Measurements from ENCODE around the gene SORCS3.

SORCS3 gene

DNA sequence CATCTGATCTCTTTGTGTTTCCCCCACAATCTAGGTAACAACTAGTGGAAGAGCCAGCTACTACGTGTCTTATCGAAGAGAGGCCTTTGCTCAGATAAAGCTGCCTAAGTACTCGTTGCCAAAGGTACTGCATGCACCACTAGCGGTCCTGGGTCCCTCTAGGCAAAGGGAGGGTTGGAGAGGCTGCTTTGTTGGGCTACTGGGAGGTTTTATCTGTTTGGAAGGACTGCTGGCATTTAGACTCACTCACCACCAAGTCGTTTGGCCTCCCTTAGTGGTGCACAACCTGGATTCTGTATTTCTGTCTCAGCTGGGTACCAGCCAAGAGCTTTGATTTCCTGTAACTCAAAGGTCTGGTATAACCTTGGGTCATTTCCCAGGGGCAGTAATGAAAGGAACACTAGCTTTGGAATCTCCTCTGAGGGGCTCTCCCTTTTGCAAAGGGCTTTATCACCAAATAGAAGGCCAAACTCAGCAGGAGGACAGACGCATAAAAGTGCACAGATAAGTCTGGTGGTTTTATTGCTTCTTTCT lies 498.3 kb downstream of the SORCS3 start:
- DNase-seq: no peak

DNA sequence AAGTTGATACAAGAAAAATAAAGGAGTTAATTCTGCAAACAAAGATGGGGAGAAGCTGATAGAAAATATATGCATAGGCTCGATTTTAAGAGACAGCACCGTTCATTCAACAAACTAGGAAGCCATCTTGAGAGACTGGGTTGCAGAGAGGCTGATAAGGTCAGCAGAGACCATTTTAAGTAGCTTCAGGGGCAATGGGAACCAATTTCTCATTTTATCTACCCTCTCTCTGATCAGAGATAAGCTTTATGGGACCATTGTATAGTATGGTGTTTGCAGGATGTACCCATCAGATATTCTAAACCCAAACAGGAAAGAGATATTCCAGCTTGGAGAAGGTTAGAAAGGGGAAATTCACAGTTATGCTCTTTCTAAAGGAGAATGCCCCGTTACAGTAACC lies 499.5 kb downstream of the SORCS3 start:
- DNase-seq: no peak

DNA sequence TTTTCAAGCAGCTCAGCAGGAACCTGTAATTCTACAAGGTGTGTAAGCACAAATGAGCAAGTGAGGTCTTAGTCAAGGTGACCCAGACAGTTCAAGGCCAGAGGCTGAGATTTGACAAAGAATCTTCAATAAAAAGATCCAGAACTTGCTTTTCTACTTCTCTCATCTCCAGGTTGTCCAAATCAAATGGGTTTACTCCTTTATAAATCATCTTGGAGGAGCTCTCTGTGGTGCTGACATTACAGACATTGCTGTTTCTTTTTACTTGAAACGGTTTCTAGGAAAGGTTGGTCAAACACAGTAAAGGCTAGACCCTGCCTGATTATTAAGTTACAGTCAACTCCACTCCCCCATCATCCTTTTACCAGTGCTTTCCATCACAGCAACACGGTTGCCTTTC lies 504.6 kb downstream of the SORCS3 start:
- no peak for DNase-seq

DNA sequence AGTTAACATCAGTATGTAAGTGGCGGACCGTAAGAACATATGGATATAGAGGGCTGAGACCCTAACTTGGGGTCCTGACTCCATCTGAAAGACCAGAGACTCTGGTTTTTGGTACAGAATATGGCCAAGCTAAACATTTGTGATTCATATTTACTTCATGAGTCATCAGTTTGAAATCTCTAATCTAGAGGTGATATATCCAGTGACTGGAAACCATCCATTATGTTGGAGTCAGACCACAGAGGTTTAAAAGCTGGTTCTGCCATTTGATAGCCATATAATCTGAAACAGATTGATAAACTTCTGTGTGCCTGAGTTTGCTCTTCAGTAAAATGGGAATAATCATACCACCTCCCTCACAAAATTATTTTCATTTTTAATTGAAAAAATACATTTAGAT lies 505.3 kb downstream of the SORCS3 start:
- no peak for DNase-seq

DNA sequence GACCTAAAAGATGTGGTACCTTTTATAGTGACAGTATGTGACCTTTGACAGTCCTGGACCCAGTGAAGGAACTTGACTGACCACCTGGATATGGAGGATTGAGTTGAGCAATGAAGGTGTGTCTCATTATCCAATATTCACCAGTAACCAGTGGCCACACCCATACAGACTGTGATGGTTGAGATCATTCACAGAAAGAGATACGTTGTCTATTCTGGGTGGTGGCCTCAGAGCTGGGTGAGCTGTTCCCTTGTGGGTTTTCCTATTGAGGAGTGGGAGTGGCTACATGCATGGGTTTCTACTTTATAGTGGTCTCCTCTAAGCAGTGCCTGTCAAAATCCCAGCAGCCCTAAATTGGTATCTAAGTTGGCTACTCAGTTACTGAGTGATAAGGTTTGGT lies 507.4 kb downstream of the SORCS3 start:
- DNase-seq: no peak

DNA sequence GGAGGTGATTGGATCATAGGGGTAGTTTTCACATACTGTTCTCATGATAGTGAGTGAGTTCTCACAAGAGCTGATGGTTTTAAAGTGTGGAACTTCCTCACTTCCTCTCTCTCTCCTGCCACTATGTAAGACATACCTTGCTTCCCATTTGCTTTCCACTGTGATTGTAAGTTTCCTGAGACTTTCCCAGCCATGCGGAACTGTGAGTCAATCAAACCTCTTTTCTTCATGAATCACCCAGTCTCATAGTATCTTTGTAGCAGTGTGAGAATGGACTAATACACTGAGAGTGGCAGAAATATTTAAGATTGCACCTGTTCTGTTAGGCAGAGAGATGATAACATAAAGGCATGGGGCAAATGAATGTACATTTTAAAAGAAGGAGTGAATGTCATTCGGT lies 507.8 kb downstream of the SORCS3 start:
- no peak for DNase-seq

DNA sequence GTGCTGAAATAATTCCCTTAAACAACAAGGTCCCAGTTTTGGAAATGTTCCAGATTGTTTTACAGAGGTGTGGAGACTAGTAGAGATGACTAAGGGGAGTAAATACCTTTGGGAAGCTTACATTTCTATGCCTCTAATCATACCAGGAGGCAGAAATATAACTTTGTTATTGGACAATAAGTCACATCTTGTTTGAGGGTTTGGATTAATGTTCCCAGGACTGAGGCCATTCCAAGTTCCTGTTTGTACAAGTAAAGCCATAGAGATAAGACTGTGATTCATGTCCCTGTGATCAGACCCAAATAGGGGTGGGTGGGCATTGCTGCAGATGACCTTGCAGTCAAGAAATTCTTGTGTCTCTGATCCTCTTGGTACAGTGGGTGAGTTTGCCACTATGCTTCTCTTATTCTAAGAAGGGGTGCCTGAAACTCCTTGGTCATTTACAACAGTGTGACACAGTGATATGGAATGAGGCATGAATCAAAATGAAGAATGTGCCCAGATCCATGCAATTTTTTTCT lies 508.3 kb downstream of the SORCS3 start:
- no peak for DNase-seq

DNA sequence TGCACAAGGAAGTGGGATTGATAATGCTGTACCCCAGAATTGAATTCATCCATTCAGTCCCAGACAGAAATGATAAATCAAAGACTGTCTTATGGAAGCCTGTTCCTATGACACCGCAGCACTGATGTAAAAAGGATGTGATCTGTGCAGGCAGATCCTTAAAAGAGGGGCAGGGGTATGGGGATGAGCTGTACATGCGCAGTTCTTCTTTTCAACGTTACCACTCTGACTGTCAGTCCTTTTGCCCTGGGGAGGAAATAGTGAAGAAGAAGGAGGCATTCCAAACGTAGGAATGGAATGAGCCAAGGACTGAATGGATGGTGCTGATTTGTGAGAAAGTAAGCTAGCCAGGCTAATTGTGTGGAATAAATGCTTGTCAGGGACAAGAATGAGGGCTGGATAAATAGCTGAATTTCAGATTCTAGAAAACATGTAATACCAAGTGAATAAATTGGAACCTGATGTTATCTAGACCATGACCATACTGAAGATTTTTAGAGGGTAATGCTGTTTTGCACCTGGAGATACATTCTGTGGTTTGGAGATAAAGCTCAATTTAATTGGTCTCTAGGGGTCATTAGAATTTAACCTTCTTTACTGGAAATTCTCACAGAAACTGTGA lies 509.3 kb downstream of the SORCS3 start:
- DNase-seq: no peak

DNA sequence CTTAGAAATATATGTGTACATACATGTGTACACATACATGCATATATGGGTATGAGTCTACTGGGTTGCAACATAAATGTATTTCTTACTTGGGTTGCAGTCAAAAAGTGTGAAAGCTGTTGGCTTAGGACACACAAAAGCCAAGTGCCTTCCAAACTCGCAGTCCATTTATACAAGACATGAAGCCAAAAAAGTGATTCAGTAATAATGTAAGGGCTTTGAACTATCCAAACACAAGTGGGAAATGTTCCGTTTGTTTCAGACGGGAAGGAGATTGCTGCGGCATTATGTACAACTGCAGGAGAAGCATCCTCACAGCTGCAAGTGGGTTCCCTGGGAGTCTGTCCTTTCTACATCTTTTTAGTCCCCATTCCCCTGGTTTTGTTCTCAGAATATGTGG lies 513.6 kb downstream of the SORCS3 start:
- DNase-seq: no peak

DNA sequence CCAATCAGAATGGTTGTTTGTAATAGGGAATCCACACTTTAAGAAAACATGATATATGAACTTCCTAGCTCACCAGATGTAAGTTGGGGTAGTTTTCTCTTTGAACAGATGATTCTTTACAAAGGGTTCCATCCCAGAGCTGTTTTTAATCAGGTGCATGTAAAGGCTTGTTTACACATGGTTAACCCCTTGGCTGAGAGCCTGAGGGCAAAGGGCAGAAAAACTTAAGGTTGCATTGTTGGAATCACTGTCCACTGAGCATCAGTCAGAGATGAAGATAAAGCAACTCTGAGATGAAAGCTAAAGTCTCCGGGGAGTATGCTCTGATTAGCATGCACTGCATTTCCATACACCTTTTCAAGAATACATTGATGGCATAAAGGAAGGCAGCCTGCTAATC lies 518.2 kb downstream of the SORCS3 start:
- no peak for DNase-seq

DNA sequence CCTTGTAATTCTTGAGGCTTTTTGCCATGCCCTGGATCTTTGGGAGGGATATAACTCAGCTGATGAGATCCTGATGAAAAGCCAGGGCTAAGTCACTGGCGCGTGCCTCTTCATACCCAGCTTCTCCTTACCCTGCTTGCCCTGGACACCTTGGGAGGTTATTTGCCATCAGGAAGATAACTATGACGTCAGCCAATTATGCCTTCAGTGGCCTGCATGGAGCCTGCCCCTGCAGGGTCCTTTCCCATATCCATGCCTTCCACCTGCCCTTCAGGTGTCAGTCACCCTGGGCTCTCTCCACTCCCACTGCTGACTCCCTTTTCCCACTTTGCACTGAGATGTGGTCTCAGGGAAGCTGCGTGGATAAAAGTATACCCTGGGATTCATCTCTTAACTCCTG lies 520.1 kb downstream of the SORCS3 start:
- DNase-seq: no peak

DNA sequence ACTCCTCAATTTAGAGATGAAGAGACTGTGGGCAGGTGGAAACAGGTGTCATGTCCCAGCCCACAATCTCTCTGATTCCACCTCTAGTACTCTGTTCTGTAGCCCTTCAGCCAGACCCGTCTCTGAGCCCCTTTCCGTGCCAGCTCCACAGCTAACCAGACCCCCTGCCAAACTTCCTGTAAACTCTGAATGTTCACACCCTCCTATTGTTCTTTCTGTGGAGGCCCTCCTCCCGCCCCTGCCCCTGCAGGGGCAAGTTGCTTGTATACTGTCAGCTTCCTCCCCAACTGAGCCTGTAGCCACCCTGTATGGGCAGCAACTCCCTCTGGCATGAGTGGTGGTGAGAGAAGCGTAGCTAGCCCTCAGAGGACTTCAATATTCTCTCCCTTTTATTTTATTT lies 520.7 kb downstream of the SORCS3 start:
- DNase-seq: no peak

DNA sequence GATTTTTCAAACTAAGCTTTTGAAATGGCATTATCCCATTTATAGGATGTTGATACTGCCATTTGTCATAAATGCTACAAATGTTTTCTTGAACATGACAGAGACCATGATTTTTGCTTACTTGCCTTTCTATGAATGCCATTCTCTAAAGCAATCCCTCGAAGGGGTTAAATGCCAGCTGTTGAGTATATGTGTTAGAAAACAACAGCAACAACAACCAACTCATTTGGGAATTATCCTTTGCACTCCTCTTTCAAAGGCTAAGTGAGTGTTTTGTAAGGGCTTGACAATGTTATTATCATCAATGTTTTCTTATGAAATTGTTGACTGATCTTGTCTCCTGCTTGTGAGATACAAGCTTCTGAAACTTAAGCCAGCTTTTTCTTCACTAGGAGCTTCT lies 529.4 kb downstream of the SORCS3 start:
- no peak for DNase-seq

DNA sequence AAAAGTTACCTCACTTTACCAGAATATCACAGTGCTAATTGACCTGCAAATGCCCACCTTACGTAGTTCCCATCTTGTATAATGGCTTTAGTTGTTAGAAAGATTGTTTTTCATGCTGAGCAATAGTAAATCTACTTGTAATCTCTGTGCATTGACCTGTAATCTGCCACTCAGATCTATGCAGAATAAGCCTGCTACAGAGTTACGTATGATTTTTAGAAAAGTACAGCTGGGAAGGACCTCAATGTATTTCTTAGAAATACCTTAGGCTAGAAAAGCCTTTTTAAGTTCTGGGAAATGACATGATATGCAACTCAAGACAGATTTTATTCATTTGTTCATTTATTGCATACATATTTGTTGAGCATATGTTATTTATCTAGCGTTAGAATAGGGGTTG lies 530.9 kb downstream of the SORCS3 start:
- DNase-seq: no peak

DNA sequence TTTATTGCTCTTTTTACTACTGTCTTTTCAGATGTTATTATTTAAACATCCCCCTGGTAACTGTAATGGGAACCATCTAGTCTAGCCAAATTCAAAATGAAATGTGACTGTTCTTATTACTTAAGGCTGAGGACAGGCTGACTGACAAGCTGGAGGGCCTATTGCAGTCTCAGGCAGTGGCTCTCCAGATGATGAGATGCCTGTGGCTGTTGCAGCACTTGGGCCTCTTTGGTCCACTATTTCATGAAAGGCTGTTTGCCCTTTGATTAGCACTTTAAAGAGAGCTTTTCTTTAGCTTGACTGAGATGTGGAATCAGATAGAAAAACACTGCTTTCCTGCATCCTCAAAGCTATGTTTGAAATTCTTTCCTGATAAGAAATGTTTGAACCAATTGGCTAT lies 540.5 kb downstream of the SORCS3 start:
- DNase-seq: no peak

DNA sequence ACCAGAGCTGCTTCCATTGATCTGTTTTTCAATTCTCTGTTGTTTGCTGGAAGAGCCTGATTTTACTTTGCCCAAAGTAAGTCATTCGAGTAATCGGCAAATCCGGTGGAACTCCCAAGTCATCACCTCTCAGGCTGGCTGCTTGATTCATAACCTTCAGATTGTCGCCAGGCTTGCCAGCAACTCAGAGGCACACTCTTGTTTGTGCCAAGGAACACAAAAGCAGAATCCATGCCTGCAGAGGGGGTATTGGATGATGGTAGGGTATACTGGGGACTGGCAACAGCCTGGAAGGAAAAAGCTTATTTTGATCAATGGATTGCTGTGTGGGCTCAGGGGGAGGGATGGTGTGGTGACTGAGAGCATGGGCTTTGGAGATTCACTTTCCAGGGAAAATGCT lies 542.4 kb downstream of the SORCS3 start:
- no peak for DNase-seq

DNA sequence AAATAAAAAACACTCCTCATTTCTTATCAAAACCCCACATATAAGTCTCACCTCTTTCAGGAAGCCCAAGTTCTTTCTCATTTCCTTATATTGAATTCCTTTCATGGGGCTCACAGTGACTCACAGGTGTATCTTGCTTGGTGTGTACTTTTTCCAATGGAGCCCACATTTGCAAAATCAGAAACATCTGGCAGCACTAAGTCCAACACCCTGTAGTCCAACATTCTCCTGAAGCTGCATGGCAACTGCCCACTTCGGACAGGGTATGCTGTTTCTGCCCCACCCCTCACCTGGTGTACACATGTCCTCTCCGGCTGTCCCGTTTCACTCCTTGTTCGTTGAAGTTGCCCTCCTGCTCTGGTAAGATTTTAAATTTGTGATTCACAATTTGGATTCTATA lies 544.1 kb downstream of the SORCS3 start:
- no peak for DNase-seq

DNA sequence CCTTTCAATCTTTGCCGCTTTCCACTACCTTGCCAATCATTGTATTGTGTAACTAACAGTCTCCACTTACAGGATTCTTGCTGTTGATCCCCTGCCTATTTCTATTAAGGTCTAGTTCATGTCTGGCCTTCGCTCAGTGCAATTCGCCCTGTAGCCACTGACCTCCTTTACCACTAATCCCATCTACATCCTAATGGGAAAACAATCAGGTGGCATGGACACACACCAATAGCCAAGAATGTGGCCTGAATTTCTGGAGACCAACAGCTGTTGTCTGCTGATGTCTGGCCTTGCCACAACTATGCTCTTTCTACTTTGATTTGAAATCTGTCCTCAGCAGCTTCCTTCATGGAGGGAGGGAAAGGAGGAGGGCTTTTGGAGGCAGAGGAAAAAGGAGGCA lies 546.2 kb downstream of the SORCS3 start:
- DNase-seq: no peak

DNA sequence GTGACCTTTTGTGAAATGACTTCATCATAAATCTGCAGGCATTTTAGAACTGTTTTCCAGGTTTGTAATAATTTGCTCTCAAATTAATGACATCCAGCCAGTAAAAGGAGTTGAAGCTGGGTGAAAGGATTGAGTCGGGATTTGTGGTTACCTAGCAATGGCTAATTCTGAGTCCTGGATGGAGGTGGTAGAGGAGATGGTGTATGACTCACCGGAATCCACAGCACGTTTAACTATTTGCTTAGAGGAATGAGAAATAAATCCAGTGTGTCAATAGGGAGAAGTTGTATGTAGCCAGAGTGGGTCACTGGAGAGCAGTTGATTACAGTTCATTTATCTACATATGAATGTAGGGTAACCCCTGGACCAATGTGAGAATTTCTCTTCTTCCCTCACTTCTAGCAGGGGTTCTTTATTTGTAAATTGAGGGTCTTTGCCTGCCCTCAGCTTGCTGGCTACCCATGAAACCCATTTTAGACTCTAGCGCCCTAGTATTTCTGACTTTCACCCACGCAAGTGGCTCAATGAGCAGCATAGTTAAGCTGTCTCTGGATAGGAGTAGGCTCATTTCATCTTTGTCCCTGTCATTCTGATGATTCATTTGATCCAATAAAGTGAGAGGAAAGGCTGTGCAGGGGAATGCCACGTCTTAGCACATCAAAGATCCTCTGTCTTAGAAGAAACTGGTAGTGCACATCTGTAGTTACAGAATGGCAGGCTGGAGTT lies 547.8 kb downstream of the SORCS3 start:
- no peak for DNase-seq

DNA sequence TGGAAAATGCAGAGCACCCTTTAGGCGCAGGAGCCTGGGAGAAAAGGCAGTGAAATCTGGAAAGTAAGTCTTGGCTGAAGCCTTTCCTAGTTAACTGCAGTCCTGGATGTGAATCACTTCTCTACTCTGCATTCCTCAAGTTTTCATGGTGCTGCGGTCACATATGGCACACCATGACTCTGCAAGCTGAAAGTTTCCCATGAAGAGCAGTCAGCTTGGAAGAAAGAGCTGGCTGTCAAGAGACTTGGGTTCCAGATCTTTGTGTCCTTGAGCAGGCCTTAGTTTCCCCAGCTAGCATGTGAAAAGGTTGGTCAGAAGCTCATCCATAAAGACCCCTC lies 548.3 kb downstream of the SORCS3 start:
- no peak for DNase-seq

DNA sequence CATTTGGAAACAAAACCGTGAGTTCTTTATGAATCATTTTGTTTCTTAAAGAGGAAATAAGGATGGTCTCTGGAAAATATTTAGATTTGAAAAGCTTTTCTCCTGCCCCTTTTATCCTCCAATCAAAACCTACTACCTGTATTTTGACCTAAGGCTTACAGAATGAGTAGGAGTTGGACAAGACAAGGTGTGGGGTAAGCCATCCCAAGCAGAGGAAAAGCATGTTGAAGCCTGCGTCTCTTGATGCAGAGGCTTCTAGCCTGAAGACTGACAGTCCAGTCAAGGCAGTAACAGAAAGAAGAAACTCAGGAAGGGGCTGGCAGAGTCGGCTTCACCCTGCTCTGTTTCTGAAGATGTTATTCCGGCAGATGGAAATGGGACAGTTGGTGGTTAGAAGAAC lies 551.1 kb downstream of the SORCS3 start:
- no peak for DNase-seq

DNA sequence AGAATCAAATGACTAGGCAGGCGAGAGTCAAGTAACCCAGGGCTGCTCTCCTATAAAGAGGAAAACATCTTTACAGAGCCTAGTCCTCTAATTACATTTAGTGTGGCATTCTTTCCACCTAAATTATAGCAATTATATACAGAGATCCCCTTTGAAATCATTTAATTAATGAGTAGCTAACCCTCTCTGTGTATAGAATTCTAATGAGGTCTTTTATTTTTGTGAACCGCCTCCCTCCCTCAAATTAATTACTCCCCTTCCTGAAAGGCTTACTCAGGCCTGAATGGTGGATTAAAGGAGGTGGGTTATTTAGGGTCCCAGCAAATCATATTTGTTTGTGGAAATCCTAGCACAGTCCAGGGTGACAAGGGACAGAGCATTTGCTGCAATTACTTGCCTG lies 551.8 kb downstream of the SORCS3 start:
- DNase-seq: no peak

DNA sequence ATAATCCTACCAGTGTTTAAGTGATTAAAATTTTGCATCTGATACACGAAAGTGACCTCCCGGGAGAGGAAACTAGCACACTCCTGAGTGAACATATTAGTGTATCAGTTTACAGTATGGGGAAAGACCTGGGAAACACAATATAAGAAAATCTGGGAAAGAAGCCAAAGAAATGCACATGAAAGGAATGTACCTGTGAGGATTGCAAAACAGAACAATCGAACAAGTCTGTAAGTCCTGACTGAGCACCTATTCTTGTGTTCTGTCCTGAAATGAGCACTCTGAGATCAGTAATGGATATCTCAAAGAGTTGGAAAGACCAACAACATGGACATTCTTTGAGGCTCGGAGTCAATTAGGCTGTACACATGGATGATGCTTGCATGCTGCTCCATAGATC lies 554.7 kb downstream of the SORCS3 start:
- no peak for DNase-seq

DNA sequence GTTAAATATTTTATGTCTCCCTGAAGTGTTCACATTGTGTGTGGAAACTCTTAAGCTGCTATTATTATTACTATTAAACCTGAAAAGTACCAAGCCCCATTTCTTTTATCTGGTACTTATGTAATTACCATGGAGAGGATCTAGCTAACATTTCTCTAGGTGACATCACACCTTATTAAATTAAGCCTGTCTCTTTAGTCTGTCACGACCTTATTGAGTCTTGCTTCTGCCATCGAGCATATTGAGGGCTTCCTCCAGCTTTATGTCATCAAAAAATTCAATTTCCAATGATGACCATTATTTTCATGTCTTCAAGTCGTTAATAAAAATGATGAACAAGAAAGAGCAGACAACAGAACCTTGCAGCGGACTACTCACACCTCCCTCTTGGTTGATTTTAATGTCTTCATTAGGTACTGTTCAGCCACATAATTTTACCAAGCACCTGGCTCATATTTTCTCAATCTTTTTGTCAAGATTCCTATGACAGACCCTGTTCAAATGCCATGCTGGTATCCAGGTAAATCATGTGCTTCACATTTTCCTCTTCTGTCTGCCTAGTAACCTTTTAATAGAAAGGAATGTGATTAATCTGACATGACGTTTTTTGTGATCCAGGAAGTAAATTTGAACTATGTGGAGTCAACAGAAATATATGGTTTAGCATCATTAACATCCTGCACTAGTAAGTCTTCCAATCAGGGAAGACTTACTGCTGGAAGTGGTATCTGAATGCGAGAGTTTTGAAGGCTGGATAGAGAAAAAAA lies 556.7 kb downstream of the SORCS3 start:
- DNase-seq: no peak
